Measurements from ENCODE around the gene SAE1.

DNA sequence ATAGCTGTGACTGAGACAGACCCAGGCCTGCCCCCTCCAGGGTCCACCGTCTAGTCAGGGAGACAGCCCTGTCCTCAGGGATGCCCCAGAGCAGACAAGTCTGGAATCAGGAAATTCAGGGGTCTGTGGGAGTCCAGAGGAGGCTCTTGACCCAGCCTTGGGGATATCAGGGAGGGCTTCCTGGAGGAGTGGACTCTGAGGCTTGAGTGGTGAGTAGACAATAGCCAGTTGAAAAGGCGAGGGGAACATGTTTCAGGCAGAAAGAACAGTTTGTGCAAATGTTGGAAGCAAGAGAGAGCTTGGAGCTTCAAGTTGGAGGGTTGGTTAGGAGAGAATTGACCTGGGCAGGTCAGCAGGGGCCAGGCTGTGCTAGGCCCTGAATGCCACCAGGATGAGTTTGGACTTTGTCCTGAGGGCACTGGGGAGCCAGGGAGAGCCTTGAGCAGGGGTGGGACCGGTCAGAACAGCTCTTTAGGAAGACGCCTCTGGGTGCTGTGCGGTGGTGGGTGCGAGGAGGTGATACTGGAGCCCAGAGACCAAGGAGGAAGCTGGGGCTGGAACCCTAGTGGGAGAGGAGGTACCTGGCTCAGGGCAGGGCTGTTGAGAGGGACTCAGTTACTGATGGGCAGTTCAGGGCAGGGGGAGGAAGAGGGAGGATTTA lies 128.4 kb downstream of the SAE1 start:
- TF ChIP-seq CTCF (IDR thresholded peaks at IDR 0.05) (no peak), EP300 (IDR thresholded peaks at IDR 0.05) (no peak), POLR2A (IDR thresholded peaks at IDR 0.05) (no peak)
